SK-N-MC (cell line): ENCODE measurements around the gene PSME4.
A peak's percentile ranks its signal among the peaks of the same experiment; 100 is the strongest.
"Not testable (repeated sequence)": the region's sequence is repeated elsewhere in the genome, so short reads cannot be mapped to it uniquely, and the experiment has no call there.

Experiments
- DNase-seq: peaks from one replicate; pipeline ENCODE4 v3.0.0-alpha.2; 2011; ENCODE audit warnings: low read depth, low spot score
- H3K27ac ChIP-seq: fragments of 200-600 bp; sonication (generic); 2 replicates; pipeline ENCODE4 v1.5.1; 2016; ENCODE audit warnings: mixed run types
- H3K36me3 ChIP-seq: fragments of 200-600 bp; sonication (generic); 2 replicates; pipeline ENCODE4 v1.6.1; 2017; ENCODE audit warnings: antibody characterized with exemption, low read length, mixed read lengths; ENCODE audit not compliant: insufficient read depth
- H3K4me3 ChIP-seq: fragments of 200-600 bp; sonication (generic); 2 replicates; pipeline ENCODE4 v1.5.1; 2016
- H3K9ac ChIP-seq: fragments of 200-600 bp; sonication (generic); 2 replicates; pipeline ENCODE4 v1.8.0; 2017; ENCODE audit warnings: mixed run types, mixed read lengths; ENCODE audit not compliant: insufficient read length
- H3K9me3 ChIP-seq: fragments of 200-600 bp; sonication (generic); 2 replicates; pipeline ENCODE4 v1.6.1; 2017; ENCODE audit warnings: low read depth, mild to moderate bottlenecking, antibody characterized with exemption, low read length, moderate library complexity, mixed read lengths
- EZH2 ChIP-seq: fragments of 200-600 bp; sonication (generic); IDR thresholded peaks from one replicate; pipeline ENCODE4 v1.6.1; 2017; ENCODE audit warnings: antibody characterized with exemption
- FOXP2 ChIP-seq: optimal IDR thresholded peaks from 2 replicates; pipeline ENCODE3; 2011; ENCODE audit warnings: mild to moderate bottlenecking, moderate library complexity; ENCODE audit not compliant: insufficient read depth; ENCODE audit errors: extremely low read length, control extremely low read depth
- POLR2AphosphoS5 ChIP-seq: IDR thresholded peaks from 2 replicates; pipeline ENCODE4 v1.6.1; 2012; ENCODE audit warnings: mild to moderate bottlenecking, low read depth, low read length, borderline replicate concordance

The PSME4 gene

DNA sequence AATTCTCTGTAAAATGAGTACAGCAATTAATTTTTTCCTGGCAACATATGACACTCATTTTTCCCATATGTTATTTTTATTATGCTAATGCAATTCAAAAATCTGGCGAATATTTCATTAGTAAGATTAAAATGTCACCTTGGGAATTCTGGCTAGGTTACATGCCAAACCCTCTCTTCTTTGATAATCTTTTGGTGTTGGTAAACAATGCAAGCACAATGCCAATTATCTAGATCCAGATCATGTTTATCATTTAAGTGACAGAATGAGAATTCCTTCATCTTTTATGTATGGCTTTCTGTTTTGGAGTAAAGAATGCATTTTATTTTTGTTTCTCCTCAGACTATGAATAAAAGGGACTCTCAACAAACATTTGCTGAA, 144.8 kb downstream of the PSME4 start:
- TF ChIP-seq POLR2AphosphoS5: no peak
- TF ChIP-seq EZH2: no peak

GRCh38 chr2:53823639-53824038, 147.2 kb downstream of the PSME4 start:
- H3K9me3 ChIP-seq, H3K27ac ChIP-seq, H3K4me3 ChIP-seq, H3K9ac ChIP-seq, DNase-seq, H3K36me3 ChIP-seq: not testable (repeated sequence)

More for the DNA sequence above, 144.8 kb downstream of the PSME4 start:
- H3K9ac ChIP-seq: no peak overlapping the region
- H3K27ac ChIP-seq: peak overlapping the region; percentile 34
- H3K4me3 ChIP-seq: no peak overlapping the region
- DNase-seq: no peak
- H3K36me3 ChIP-seq: no peaks in the 10 kb centered on the region
- no peaks in the 10 kb centered on the region for H3K9me3 ChIP-seq

GRCh38 chr2:53821810-53822209, 149.0 kb downstream of the PSME4 start:
- Histone ChIP-seq H3K36me3 (0 out of 2 replicates have a peak, but pooled peaks cover 12% of the 10 kb centered on the region), H3K9me3 (no peaks in the 10 kb centered on the region), H3K27ac (no peak overlapping the region), H3K4me3 (no peak overlapping the region), H3K9ac (no peak overlapping the region)
- TF ChIP-seq POLR2AphosphoS5: no peak
- TF ChIP-seq EZH2: no peak
- no peak for TF ChIP-seq FOXP2
- no peak for DNase-seq

- Histone ChIP-seq H3K9me3 (no peaks in the 10 kb centered on the region), H3K4me3 (no peak overlapping the region), H3K9ac (no peak overlapping the region), H3K36me3 (peaks cover 16% of the 10 kb centered on the region), H3K27ac (no peak overlapping the region)
- no peak for DNase-seq
- TF ChIP-seq FOXP2: no peak
- TF ChIP-seq POLR2AphosphoS5: no peak
- no peak for TF ChIP-seq EZH2
Measured at GRCh38 chr2:53820711-53821110, 150.1 kb downstream of the PSME4 start.

- DNase-seq: no peak
- Histone ChIP-seq H3K9ac (no peak overlapping the region), H3K27ac (no peak overlapping the region), H3K9me3 (no peaks in the 10 kb centered on the region), H3K36me3 (peaks cover 22% of the 10 kb centered on the region), H3K4me3 (no peak overlapping the region)
- TF ChIP-seq EZH2 (no peak), FOXP2 (no peak), POLR2AphosphoS5 (no peak)
Measured at GRCh38 chr2:53820048-53820447, 150.7 kb downstream of the PSME4 start.

DNA sequence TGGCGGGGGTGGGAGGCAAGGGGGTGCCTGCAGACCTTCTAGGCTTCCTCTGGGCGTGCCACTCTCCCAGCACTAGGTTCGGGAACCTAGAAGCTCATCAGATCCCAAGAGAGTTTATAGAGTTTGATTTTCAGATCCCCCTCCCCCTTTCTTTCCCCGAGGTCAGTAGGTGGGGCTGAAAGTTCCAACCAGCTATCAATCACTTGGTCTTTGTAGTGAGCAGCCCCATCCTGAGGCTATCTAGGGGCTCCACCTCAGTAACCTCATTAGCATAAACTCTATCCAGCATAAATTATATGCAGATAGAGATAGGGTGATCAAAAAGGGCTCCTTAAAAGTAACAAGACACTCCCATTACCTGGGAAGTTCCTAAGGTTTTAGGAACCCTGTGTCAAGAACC, 151.2 kb downstream of the PSME4 start:
- Histone ChIP-seq H3K9me3 (no peaks in the 10 kb centered on the region), H3K36me3 (peaks cover 22% of the 10 kb centered on the region), H3K9ac (no peak overlapping the region), H3K4me3 (no peak overlapping the region), H3K27ac (no peak overlapping the region)
- no peak for DNase-seq
- no peak for TF ChIP-seq FOXP2
- TF ChIP-seq POLR2AphosphoS5: no peak
- TF ChIP-seq EZH2: no peak

DNA sequence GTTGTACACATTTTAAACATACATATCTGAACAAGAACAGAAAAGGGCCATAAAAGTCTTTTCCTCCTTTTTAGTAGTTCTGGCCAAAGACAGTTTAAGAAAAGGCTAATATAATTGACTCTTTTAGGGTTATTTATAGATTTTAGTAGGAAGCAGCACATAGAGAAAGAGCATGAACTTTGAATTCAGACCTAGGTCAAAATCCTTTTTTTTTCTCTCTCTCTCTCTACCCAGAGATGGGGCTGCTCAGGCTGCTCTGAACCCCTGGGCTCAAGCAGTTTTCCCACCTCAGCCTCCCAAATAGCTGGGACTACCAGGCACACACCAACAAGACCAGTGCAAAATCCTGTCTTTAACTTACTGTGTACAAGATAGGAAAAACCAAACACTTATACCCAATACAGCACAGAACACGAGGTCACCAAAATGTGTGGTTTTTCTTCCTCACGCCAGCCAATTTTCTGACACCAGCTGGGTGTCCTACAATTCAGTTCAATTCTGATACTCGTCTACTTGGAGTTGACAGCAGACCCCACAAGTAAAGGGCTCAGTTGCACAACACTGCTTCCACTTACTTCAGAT, 151.8 kb downstream of the PSME4 start:
- DNase-seq: no peak
- H3K27ac ChIP-seq: no peak overlapping the region
- no peak overlapping the region for H3K4me3 ChIP-seq
- TF ChIP-seq POLR2AphosphoS5: no peak
- TF ChIP-seq EZH2: no peak
- no peak for TF ChIP-seq FOXP2
- no peak overlapping the region for H3K9ac ChIP-seq
- H3K36me3 ChIP-seq: peaks cover 22% of the 10 kb centered on the region
- H3K9me3 ChIP-seq: no peaks in the 10 kb centered on the region
